Measurements from ENCODE around the gene CLCN7.

CLCN7 gene

GRCh38 chr16:1434644-1435592 lies 39.9 kb downstream of the CLCN7 start:
- TF ChIP-seq CTCF (IDR thresholded peaks at IDR 0.05; ENCODE audit: low read depth, low read length), result no peak
- no peak overlapping the region for H3K4me3 ChIP-seq (ENCODE audit: low read depth, low read length)

GRCh38 chr16:1433756-1434155 lies 41.1 kb downstream of the CLCN7 start:
- TF ChIP-seq CTCF (IDR thresholded peaks at IDR 0.05; ENCODE audit: low read depth, low read length), result no peak
- no peak overlapping the region for H3K4me3 ChIP-seq (ENCODE audit: low read depth, low read length)

- H3K4me3 ChIP-seq (ENCODE audit: low read depth, low read length), result no peak overlapping the region
- TF ChIP-seq CTCF (IDR thresholded peaks at IDR 0.05; ENCODE audit: low read depth, low read length), result no peak
These were observed 41.6 kb downstream of the CLCN7 start for GRCh38 chr16:1433263-1433560.

GRCh38 chr16:1432388-1433262 lies 42.2 kb downstream of the CLCN7 start:
- no peak overlapping the region for H3K4me3 ChIP-seq (ENCODE audit: low read depth, low read length)
- no peak for TF ChIP-seq CTCF (IDR thresholded peaks at IDR 0.05; ENCODE audit: low read depth, low read length)

- no peak for TF ChIP-seq CTCF (IDR thresholded peaks at IDR 0.05; ENCODE audit: low read depth, low read length)
- H3K4me3 ChIP-seq (ENCODE audit: low read depth, low read length), result no peak overlapping the region
These were observed 43.1 kb downstream of the CLCN7 start for GRCh38 chr16:1431497-1432270.

GRCh38 chr16:1430759-1431496 lies 43.9 kb downstream of the CLCN7 start, which contains the start of gene PERCC1:
TSS of gene PERCC1 (plus strand) at chr16:1431078. CDS start at chr16:1432594, 1,516 bp downstream.
- no peak within 1 kb of the TSS for H3K4me3 ChIP-seq (ENCODE audit: low read depth, low read length)
- TF ChIP-seq CTCF (IDR thresholded peaks at IDR 0.05; ENCODE audit: low read depth, low read length), result no peak

Data from WI38 (cell line).